Measurements from ENCODE around the gene NDP.

DNA sequence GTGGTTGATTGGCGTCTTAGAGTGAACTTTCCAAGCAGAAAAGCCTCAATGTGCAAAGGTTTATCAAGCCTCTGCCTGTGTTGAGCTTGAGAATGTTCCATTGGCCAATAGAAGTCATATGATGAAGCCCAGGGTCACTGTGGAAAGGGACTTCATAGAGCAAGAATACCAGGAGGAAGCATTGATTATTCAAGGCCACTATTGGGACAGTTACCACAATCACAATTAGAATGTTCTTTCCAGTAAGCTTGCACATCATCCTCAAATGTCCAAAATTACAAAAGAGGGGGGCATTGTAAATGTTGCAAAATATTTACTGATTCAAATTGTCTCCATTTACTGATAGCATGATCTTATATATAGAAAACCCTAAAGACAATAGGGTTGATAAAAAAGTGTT is 32.9 kb upstream of the NDP start:
- TF ChIP-seq, protein P1, sequence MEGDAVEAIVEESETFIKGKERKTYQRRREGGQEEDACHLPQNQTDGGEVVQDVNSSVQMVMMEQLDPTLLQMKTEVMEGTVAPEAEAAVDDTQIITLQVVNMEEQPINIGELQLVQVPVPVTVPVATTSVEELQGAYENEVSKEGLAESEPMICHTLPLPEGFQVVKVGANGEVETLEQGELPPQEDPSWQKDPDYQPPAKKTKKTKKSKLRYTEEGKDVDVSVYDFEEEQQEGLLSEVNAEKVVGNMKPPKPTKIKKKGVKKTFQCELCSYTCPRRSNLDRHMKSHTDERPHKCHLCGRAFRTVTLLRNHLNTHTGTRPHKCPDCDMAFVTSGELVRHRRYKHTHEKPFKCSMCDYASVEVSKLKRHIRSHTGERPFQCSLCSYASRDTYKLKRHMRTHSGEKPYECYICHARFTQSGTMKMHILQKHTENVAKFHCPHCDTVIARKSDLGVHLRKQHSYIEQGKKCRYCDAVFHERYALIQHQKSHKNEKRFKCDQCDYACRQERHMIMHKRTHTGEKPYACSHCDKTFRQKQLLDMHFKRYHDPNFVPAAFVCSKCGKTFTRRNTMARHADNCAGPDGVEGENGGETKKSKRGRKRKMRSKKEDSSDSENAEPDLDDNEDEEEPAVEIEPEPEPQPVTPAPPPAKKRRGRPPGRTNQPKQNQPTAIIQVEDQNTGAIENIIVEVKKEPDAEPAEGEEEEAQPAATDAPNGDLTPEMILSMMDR (IDR thresholded peaks at IDR 0.05): no peak
- TF ChIP-seq POLR2A (IDR thresholded peaks at IDR 0.05): no peak

Data from Peyer's patch (tissue), 4 donors.